WTC11 (cell line): ENCODE results near the gene MARK3. TPM values are rescaled to one million over a fixed set of nuclear protein-coding genes. Genes with fewer than 3 reads are reported as not detected.
A peak's percentile ranks its signal among the peaks of the same experiment; 100 is the strongest.

ENCODE experiments used
- ATAC-seq: fragments of 200-7000 bp; cut with Tn5 transposase; 2 replicates; pipeline ENCODE4 v1.10.0; 2021; ENCODE audit warnings: mild to moderate bottlenecking, moderate library complexity
- CTCF ChIA-PET: fragments of 300-600 bp; sonication (Branson Sonifier 250); formaldehyde crosslinking; loops from one replicate; lab custom pipeline; 2021; ENCODE audit warnings: antibody characterized with exemption; lab: Charles Lee
- POLR2A ChIA-PET: fragments of 350-600 bp; sonication (Branson Sonifier 250); formaldehyde crosslinking; loops from one replicate; lab custom pipeline; 2021; ENCODE audit warnings: antibody characterized with exemption; lab: Charles Lee
- DNase-seq: peaks from one replicate; pipeline ENCODE4 v3.0.0; 2021; ENCODE audit warnings: low spot score
- H3K27ac Mint-ChIP-seq: 2 replicates; pipeline ENCODE4 v1.8.0; 2021; ENCODE audit warnings: mixed read lengths
- H3K27me3 Mint-ChIP-seq: 2 replicates; pipeline ENCODE4 v1.8.0; 2021; ENCODE audit warnings: low read depth, mild to moderate bottlenecking, moderate library complexity, mixed read lengths
- H3K36me3 Mint-ChIP-seq: 2 replicates; pipeline ENCODE4 v1.8.0; 2021; ENCODE audit warnings: mixed read lengths
- H3K4me1 Mint-ChIP-seq: 2 replicates; pipeline ENCODE4 v1.8.0; 2022; ENCODE audit warnings: mixed read lengths
- H3K4me3 Mint-ChIP-seq: 2 replicates; pipeline ENCODE4 v1.8.0; 2021; ENCODE audit warnings: mild to moderate bottlenecking, moderate library complexity, mixed read lengths
- H3K9me3 Mint-ChIP-seq: 2 replicates; pipeline ENCODE4 v1.8.0; 2021; ENCODE audit warnings: mixed read lengths
- AR ChIP-seq: fragments of 250-450 bp; sonication (Bioruptor Pico); IDR thresholded peaks from 2 replicates; pipeline ENCODE4 v1.9.0; 2021; ENCODE audit warnings: mild to moderate bottlenecking
- ATF2 ChIP-seq: sonication (generic); formaldehyde crosslinking; IDR thresholded peaks from 2 replicates; pipeline ENCODE4 v1.8.1; 2022; ENCODE audit warnings: low read depth, missing genetic modification reagents, borderline replicate concordance
- ATF6 ChIP-seq: sonication (generic); formaldehyde crosslinking; IDR thresholded peaks from 2 replicates; pipeline ENCODE4 v1.8.1; 2023; ENCODE audit warnings: mild to moderate bottlenecking, missing genetic modification reagents
- CDX4 ChIP-seq: fragments of 250-450 bp; sonication (Bioruptor Pico); IDR thresholded peaks from 2 replicates; pipeline ENCODE4 v1.9.0; 2021; ENCODE audit warnings: moderate library complexity, mild to moderate bottlenecking, inconsistent platforms, borderline replicate concordance
- HMGXB4 ChIP-seq: sonication (generic); formaldehyde crosslinking; IDR thresholded peaks from 2 replicates; pipeline ENCODE4 v1.8.1; 2023; ENCODE audit warnings: mild to moderate bottlenecking, moderate library complexity, missing genetic modification reagents
- NFATC4 ChIP-seq: fragments of 250-450 bp; sonication (Bioruptor Pico); IDR thresholded peaks from 2 replicates; pipeline ENCODE4 v1.9.0; 2021; ENCODE audit warnings: mild to moderate bottlenecking
- OVOL2 ChIP-seq: fragments of 250-450 bp; sonication (Bioruptor Pico); IDR thresholded peaks from 2 replicates; pipeline ENCODE4 v1.9.0; 2021; ENCODE audit warnings: mild to moderate bottlenecking, borderline replicate concordance
- PRDM15 ChIP-seq: sonication (generic); formaldehyde crosslinking; IDR thresholded peaks from 2 replicates; pipeline ENCODE4 v1.8.0; 2022; ENCODE audit warnings: missing genetic modification reagents
- RELA ChIP-seq: sonication (generic); formaldehyde crosslinking; IDR thresholded peaks from 2 replicates; pipeline ENCODE4 v1.8.1; 2022; ENCODE audit warnings: missing genetic modification reagents, mild to moderate bottlenecking, borderline replicate concordance
- STAT6 ChIP-seq: sonication (generic); formaldehyde crosslinking; conservative IDR thresholded peaks from 2 replicates; pipeline ENCODE4 v1.8.1; 2023; ENCODE audit warnings: mild to moderate bottlenecking, low read depth, missing genetic modification reagents, moderate library complexity
- TCF7 ChIP-seq: sonication (generic); formaldehyde crosslinking; IDR thresholded peaks from 2 replicates; pipeline ENCODE4 v1.8.0; 2022; ENCODE audit warnings: mild to moderate bottlenecking, low read depth, missing genetic modification reagents, moderate library complexity
- USF1 ChIP-seq: sonication (generic); formaldehyde crosslinking; IDR thresholded peaks from 2 replicates; pipeline ENCODE4 v1.8.0; 2022; ENCODE audit warnings: mild to moderate bottlenecking, missing genetic modification reagents
- ZBTB43 ChIP-seq: sonication (generic); formaldehyde crosslinking; IDR thresholded peaks from 2 replicates; pipeline ENCODE4 v1.8.1; 2023; ENCODE audit warnings: mild to moderate bottlenecking, missing genetic modification reagents
- ZNF281 ChIP-seq: sonication (generic); formaldehyde crosslinking; IDR thresholded peaks from 2 replicates; pipeline ENCODE4 v1.8.0; 2023; ENCODE audit warnings: mild to moderate bottlenecking, missing genetic modification reagents
- total RNA-seq: library from RNA; stranded (reverse); gene quantifications from 3 replicates; pipeline ENCODE4 v1.2.3, GENCODE V29; 2021

MARK3 gene
- total RNA-seq, 1 experiment from 2014 or later, result 93.7 TPM

- H3K27ac Mint-ChIP-seq, result no peak overlapping the region
- ChIA-PET CTCF (interaction anchor here (0.6 to 12.2 kb wide), 9 partner anchors 8 to 417 kb away, joined by 4 to 455 read pairs (median 11); partner anchors contain the start of genes BAG5 and TRMT61A), POLR2A (interaction anchor here (0.6 to 8.3 kb wide), 4 partner anchors 17 to 45 kb away, joined by 3 to 65 read pairs (median 7); no protein-coding TSS in a partner anchor)
- H3K4me1 Mint-ChIP-seq, result peaks cover 22% of the 10 kb centered on the region
- peak overlapping the region; percentile 68 for H3K4me3 Mint-ChIP-seq
- H3K27me3 Mint-ChIP-seq, result peaks cover 27% of the 10 kb centered on the region
- H3K36me3 Mint-ChIP-seq, result peaks cover 12% of the 10 kb centered on the region
- H3K9me3 Mint-ChIP-seq, result no peaks in the 10 kb centered on the region
- peak; percentile 50 for DNase-seq
- no peak for ATAC-seq
- TF ChIP-seq ZNF281 (CRISPR knock-in tag) (0 out of 2 replicates have a peak, but pooled peaks have one; percentile 21), ZBTB43 (CRISPR knock-in tag) (no peak), ATF6 (CRISPR knock-in tag) (no peak), OVOL2 (CRISPR knock-in tag) (no peak), STAT6 (CRISPR knock-in tag) (no peak; the same call in 1 of the 2 replicates), TCF7 (CRISPR knock-in tag) (no peak), ATF2 (CRISPR knock-in tag) (no peak), NFATC4 (no peak), CDX4 (CRISPR knock-in tag) (no peak), HMGXB4 (no peak; the same call in 1 of the 2 replicates), USF1 (CRISPR knock-in tag) (no peak), PRDM15 (CRISPR knock-in tag) (no peak), AR (CRISPR knock-in tag) (no peak), RELA (CRISPR knock-in tag) (no peak)
These were observed 136.8 kb downstream of the MARK3 start for GRCh38 chr14:103521951-103522563.
